Measurements from ENCODE around the gene WDR1.

WDR1 gene

DNA sequence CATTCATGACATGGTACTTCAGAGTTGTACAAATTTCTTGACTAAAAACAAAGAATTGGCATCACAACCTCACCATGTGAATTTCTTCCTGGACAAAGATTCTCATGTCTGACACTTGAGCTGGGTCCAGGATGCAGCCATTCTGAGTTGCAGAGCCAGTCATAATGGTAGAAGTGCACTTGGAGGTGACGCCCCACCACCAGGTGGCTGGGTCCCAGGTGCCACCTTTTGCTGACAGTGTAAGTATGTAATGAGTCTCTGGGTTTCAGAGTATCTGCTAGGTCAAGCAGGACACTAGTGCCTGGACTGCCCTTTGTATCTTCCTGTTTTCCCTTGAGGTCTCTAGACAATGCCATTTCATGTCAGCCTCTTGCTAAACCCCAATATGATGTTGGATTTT lies 36.6 kb upstream of the WDR1 start:
- no peak for ATAC-seq
- TF ChIP-seq SNAI2 (CRISPR knock-in tag; IDR thresholded peaks at IDR 0.05) (no peak), ZC3H10 (CRISPR knock-in tag; IDR thresholded peaks at IDR 0.05) (no peak), CSDC2 (CRISPR knock-in tag; IDR thresholded peaks at IDR 0.05) (no peak), ESRRG (CRISPR knock-in tag; IDR thresholded peaks at IDR 0.05) (no peak), RARB (CRISPR knock-in tag; IDR thresholded peaks at IDR 0.05) (no peak), TOX (CRISPR knock-in tag; IDR thresholded peaks at IDR 0.05; ENCODE audit: borderline replicate concordance) (no peak), ZNF565 (CRISPR knock-in tag; conservative IDR thresholded peaks at IDR 0.05; ENCODE audit: low read depth) (no peak), ZNF70 (CRISPR knock-in tag; IDR thresholded peaks at IDR 0.05) (no peak), ZNF8 (CRISPR knock-in tag; IDR thresholded peaks at IDR 0.05) (no peak), ZFP3 (CRISPR knock-in tag; IDR thresholded peaks at IDR 0.05) (no peak), ARNTL (CRISPR knock-in tag; IDR thresholded peaks at IDR 0.05; ENCODE audit: borderline replicate concordance, low read depth) (no peak)
- TF ChIP-seq, protein P1, sequence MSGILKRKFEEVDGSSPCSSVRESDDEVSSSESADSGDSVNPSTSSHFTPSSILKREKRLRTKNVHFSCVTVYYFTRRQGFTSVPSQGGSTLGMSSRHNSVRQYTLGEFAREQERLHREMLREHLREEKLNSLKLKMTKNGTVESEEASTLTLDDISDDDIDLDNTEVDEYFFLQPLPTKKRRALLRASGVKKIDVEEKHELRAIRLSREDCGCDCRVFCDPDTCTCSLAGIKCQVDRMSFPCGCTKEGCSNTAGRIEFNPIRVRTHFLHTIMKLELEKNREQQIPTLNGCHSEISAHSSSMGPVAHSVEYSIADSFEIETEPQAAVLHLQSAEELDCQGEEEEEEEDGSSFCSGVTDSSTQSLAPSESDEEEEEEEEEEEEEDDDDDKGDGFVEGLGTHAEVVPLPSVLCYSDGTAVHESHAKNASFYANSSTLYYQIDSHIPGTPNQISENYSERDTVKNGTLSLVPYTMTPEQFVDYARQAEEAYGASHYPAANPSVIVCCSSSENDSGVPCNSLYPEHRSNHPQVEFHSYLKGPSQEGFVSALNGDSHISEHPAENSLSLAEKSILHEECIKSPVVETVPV (CRISPR knock-in tag; IDR thresholded peaks at IDR 0.05) = no peak
- TF ChIP-seq, protein P2, sequence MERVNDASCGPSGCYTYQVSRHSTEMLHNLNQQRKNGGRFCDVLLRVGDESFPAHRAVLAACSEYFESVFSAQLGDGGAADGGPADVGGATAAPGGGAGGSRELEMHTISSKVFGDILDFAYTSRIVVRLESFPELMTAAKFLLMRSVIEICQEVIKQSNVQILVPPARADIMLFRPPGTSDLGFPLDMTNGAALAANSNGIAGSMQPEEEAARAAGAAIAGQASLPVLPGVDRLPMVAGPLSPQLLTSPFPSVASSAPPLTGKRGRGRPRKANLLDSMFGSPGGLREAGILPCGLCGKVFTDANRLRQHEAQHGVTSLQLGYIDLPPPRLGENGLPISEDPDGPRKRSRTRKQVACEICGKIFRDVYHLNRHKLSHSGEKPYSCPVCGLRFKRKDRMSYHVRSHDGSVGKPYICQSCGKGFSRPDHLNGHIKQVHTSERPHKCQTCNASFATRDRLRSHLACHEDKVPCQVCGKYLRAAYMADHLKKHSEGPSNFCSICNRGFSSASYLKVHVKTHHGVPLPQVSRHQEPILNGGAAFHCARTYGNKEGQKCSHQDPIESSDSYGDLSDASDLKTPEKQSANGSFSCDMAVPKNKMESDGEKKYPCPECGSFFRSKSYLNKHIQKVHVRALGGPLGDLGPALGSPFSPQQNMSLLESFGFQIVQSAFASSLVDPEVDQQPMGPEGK (CRISPR knock-in tag; IDR thresholded peaks at IDR 0.05; ENCODE audit: borderline replicate concordance) = no peak
- TF ChIP-seq, protein P3, sequence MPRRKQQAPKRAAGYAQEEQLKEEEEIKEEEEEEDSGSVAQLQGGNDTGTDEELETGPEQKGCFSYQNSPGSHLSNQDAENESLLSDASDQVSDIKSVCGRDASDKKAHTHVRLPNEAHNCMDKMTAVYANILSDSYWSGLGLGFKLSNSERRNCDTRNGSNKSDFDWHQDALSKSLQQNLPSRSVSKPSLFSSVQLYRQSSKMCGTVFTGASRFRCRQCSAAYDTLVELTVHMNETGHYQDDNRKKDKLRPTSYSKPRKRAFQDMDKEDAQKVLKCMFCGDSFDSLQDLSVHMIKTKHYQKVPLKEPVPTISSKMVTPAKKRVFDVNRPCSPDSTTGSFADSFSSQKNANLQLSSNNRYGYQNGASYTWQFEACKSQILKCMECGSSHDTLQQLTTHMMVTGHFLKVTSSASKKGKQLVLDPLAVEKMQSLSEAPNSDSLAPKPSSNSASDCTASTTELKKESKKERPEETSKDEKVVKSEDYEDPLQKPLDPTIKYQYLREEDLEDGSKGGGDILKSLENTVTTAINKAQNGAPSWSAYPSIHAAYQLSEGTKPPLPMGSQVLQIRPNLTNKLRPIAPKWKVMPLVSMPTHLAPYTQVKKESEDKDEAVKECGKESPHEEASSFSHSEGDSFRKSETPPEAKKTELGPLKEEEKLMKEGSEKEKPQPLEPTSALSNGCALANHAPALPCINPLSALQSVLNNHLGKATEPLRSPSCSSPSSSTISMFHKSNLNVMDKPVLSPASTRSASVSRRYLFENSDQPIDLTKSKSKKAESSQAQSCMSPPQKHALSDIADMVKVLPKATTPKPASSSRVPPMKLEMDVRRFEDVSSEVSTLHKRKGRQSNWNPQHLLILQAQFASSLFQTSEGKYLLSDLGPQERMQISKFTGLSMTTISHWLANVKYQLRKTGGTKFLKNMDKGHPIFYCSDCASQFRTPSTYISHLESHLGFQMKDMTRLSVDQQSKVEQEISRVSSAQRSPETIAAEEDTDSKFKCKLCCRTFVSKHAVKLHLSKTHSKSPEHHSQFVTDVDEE (CRISPR knock-in tag; IDR thresholded peaks at IDR 0.05) = no peak
- TF ChIP-seq, protein P4, sequence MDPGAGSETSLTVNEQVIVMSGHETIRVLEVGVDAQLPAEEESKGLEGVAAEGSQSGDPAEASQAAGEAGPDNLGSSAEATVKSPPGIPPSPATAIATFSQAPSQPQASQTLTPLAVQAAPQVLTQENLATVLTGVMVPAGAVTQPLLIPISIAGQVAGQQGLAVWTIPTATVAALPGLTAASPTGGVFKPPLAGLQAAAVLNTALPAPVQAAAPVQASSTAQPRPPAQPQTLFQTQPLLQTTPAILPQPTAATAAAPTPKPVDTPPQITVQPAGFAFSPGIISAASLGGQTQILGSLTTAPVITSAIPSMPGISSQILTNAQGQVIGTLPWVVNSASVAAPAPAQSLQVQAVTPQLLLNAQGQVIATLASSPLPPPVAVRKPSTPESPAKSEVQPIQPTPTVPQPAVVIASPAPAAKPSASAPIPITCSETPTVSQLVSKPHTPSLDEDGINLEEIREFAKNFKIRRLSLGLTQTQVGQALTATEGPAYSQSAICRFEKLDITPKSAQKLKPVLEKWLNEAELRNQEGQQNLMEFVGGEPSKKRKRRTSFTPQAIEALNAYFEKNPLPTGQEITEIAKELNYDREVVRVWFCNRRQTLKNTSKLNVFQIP (CRISPR knock-in tag; IDR thresholded peaks at IDR 0.05; ENCODE audit: borderline replicate concordance, low read depth) = no peak

DNA sequence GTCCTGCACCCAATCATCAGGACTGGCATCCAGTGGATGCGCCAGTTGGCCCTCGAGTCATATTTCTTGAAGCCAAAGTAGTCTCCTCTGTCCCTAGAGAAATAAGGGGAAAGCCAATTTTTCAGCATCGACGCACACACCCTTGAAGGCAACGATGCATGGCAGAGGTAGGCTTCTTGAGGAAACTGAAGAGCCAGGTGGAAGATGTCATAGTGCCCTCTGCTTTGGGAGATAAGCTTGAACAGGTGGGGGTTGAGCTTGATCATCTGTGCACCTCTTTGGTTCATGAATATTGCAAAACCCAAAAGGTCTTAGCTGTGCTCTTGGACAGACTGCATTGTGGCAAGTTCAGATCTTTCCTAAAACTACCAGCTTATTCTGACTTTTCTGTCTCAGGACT lies 34.6 kb upstream of the WDR1 start:
- TF ChIP-seq, protein P4 (CRISPR knock-in tag; IDR thresholded peaks at IDR 0.05; ENCODE audit: borderline replicate concordance, low read depth) = no peak
- TF ChIP-seq ZNF565 (CRISPR knock-in tag; conservative IDR thresholded peaks at IDR 0.05; ENCODE audit: low read depth) (no peak), BACH2 (CRISPR knock-in tag; IDR thresholded peaks at IDR 0.05; ENCODE audit: borderline replicate concordance) (no peak), ZC3H10 (CRISPR knock-in tag; IDR thresholded peaks at IDR 0.05) (no peak)
- ATAC-seq = no peak

DNA sequence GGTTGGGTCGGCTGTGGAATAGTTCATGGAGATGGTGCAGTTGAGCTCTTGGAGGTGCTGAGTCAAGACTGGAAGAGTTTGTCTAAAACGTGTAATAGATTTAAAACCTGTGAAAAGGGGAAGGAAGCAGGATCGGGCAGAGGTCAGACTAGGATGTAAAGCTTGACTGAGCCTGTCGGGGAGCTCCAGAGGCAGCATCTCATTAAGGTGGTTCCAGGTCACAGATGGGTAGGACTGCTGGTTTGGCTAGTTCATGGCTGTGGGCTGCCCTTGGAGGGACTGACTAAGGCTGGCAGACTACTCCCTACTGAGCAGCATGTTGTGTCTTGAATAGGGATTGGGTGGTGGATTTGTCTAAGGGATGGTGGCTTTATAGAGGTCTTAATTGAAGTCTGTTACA lies 28.4 kb upstream of the WDR1 start:
- no peak for ATAC-seq
- TF ChIP-seq ZNF565 (CRISPR knock-in tag; conservative IDR thresholded peaks at IDR 0.05; ENCODE audit: low read depth) (no peak), ZNF8 (CRISPR knock-in tag; IDR thresholded peaks at IDR 0.05) (no peak), ISL1 (CRISPR knock-in tag; IDR thresholded peaks at IDR 0.05) (no peak), GLIS3 (CRISPR knock-in tag; IDR thresholded peaks at IDR 0.05) (no peak), ZFP30 (CRISPR knock-in tag; IDR thresholded peaks at IDR 0.05) (no peak), TCF4 (CRISPR knock-in tag; IDR thresholded peaks at IDR 0.05; ENCODE audit: borderline replicate concordance) (no peak), PPARA (CRISPR knock-in tag; IDR thresholded peaks at IDR 0.05; ENCODE audit: borderline replicate concordance) (no peak), ARNTL (CRISPR knock-in tag; IDR thresholded peaks at IDR 0.05; ENCODE audit: borderline replicate concordance, low read depth) (no peak), ESRRG (CRISPR knock-in tag; IDR thresholded peaks at IDR 0.05) (no peak)
